OCI-LY1 (cell line): ENCODE data around the gene NKX3-2.

Source experiments
- EZH2 ChIP-seq: fragments of 200-600 bp; sonication (generic), shearing (Covaris generic); IDR thresholded peaks from 2 replicates; pipeline ENCODE4 v1.8.0; 2017; ENCODE audit warnings: borderline replicate concordance, mixed run types, mild to moderate bottlenecking, antibody characterized with exemption, low read length, moderate library complexity, mixed read lengths
- TF ChIP-seq, protein P1 (sequence below): fragments of 200-600 bp; sonication (generic), shearing (Covaris generic); IDR thresholded peaks from 2 replicates; pipeline ENCODE4 v1.5.1; 2017; ENCODE audit warnings: mild to moderate bottlenecking, antibody characterized with exemption, low read length, moderate library complexity, mixed read lengths

DNA sequence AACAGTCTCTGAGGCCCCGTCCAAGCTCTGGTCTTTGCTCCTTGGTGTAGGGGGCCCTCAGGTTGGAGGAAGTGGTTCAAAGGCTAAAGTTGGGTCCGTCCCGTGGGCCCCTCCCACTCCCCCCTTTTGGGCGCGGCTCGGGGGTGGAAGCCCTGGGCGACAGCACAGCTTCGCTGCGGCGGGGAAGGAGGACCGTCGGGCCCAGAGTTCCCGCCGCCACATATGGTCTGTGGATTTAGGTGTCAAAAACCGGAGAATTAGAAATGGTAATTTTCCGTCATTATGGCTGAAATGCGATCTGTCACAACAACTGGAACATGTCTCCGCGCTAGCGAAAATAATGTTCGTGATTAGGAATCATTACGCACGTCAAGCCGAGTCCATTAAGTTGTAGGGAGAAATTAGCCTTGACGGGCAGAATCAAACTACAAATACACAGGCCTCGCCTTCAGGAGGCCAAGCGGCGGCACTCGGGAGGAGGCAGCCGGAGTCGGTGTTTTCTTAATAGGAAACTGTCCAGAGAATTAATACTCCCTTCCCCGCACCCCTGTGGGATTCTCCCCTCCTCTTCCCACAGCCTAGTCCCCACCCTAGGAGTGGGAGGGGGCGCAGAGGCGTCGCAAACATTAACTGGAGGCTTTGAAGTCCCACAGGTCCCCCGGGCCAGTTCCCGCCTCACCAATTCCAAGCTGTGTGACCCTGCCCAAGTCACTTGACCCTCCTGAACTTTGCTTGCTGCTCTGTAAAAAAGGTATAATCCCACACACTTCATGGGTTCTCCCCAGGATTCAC, 15.0 kb downstream of the NKX3-2 start:
- TF ChIP-seq, protein P1, sequence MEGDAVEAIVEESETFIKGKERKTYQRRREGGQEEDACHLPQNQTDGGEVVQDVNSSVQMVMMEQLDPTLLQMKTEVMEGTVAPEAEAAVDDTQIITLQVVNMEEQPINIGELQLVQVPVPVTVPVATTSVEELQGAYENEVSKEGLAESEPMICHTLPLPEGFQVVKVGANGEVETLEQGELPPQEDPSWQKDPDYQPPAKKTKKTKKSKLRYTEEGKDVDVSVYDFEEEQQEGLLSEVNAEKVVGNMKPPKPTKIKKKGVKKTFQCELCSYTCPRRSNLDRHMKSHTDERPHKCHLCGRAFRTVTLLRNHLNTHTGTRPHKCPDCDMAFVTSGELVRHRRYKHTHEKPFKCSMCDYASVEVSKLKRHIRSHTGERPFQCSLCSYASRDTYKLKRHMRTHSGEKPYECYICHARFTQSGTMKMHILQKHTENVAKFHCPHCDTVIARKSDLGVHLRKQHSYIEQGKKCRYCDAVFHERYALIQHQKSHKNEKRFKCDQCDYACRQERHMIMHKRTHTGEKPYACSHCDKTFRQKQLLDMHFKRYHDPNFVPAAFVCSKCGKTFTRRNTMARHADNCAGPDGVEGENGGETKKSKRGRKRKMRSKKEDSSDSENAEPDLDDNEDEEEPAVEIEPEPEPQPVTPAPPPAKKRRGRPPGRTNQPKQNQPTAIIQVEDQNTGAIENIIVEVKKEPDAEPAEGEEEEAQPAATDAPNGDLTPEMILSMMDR: no peak
- no peak for TF ChIP-seq EZH2
